NCI-H1048 (cell line): ENCODE results near the gene MED27.
"Not testable (repeated sequence)": the region's sequence is repeated elsewhere in the genome, so short reads cannot be mapped to it uniquely, and the experiment has no call there.

ENCODE experiments used
- DNase-seq: peaks from one replicate; lab custom pipeline; 2025; lab: John Stamatoyannopoulos, UW

MED27 gene

DNA sequence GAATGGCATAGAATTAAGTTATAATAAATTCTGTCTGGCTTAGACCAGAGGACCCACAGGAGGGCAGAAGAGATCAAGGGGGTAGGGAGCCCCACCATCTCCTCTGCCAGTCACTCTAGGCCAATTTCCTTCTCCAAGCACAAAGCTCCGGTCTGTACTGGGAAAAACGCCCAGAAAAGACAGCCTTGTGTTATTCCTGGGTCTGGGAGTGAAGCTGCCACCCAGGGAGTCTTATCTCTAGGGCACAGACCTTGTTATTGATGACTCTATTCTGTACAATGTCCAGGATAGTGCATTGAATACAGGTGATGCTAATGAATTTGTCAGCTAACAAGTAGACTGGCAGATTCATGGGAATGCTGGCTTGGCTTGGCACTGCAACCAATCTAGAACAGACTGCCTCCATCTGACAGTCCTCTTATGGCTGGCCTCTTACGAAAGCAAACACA, 60.7 kb downstream of the MED27 start:
- no peak for DNase-seq

DNA sequence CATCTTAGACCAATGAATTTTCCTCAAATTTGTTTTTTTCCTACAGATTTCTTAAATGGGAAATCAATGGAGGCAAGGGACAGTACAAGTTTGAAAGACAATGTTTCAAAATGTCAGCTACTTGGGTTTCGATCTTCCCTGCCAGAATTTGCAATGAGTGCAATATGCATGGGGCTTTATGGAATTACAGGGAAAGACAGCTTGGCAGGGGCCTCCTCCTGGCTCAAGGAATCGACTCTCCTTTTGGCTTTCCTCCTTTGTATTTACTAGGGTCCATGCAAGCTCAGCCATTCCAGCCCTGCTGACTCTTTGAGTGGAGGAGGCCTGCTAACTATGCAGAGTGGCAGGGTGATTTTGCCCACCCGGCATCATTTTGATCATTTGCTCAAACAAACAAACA, 63.2 kb downstream of the MED27 start:
- DNase-seq, result no peak

DNA sequence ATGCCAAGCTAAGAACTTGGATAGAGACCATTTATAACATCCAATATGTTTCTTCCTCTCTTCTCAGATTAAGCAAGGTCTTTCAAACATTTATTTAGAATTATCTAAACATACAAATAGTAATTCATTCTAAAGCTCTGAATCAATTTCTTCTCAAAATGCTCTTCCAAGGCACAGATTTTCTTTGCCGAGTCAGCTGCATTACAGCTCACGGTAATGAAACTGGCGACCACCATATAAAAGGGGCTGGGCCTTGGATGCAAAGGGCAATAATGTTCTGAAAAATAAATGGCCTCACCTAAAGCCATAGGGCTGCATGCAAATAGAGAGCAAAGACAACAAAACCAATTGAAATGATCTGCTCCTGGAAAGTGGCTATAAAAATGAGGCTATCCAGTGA, 63.8 kb downstream of the MED27 start:
- no peak for DNase-seq

DNA sequence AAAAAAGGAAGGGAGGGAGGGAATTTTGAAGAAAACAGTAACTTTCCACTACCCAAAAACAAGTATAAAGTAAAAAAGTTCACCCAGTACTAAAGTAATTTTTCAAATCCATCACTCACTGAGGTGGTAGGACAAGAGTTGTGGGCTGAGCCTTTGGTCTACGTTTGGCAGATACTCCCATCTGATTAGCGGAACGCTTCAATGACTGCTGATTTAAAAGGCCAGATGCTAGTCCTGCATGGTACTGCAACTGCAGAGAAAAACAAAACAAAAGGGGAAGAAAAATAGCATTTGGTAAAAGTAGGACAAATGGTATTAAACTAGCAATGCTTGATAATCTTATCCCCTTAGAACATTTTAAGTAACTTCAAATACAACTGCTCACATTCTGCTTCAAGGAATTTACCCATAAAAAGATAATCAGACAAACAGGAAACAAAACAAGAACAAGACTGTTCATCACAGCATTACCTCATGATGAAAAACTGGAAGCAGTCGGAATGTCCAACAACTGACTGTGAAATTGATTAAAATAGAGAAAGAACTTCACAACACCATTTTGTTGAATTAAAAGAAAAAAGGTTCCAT, 65.4 kb downstream of the MED27 start:
- DNase-seq, result no peak

DNA sequence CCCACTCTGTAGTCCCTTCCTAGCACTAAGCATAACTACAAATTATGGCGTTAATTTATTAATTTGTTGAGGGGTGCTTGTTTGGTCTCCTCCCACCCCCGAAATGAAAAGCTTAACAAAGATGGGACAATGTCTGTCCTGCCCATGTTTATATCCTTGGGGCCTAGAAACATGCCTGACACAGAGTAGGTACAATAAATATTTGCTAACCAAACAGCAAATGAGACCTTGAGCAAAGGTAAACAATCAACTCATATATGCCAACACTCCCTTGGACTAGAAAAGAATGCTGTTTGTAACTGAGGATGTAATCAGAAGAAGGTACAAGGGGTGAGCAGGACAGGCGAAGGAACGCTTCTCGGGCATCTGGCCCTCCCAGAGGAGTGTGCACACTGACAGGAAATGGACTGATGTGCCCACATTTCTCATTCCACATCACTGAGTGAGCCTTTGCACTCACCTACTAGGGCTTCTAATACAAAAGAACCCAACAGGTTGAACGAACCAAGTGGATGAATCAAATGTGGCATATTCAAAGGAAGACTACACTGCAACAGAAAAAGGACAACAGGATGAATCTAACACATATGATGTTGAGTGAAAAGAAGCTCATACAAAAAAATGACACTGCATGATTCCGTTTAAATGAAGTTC, 66.8 kb downstream of the MED27 start:
- DNase-seq, result no peak

DNA sequence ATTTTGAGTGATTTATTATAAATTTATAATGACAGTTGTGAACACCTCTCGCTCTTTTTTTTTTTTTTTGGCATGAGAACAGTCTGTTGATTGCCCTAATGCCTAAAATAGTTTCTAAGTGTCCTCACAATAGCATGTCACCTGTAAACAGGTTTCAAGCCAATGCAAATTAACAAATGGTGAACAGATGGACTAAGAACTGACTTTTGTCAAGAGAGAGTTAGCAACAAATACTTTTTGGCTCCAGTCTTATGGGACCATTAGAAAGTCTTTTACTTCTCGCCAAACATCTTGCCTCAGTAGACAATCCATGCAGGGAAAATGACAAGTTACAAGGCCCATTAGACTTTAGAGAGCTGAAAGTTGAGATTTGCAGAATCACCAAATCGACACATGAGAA, 67.8 kb downstream of the MED27 start:
- DNase-seq, result no peak

DNA sequence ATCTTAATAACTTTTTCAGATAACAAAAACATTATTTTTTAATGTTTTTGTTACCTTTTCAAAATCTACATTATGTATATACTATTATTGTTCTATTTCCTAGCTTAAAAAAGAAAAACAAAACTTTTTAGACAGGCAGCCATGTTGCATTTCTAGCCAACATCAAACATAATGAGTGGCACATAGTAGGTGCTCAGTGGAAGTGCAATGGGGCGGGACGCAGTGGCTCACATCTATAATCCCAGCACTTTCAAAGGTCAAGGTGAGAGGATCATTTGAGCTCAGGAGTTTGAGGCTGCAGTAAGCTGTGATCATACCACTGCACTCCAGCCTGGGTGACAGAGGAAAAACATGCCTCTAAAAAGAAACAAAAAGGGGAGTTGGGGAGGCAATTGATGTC, 68.4 kb downstream of the MED27 start:
- no peak for DNase-seq

DNA sequence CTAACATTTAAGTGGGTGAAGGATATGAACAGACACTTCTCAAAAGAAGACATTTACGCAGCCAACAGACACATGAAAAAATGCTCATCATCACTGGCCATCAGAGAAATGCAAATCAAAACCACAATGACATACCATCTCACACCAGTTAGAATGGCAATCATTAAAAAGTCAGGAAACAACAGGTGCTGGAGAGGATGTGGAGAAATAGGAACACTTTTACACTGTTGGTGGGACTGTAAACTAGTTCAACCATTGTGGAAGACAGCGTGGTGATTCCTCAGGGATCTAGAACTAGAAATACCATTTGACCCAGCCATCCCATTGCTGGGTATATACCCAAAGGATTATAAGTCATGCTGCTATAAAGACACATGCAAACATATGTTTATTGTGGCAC, 69.5 kb downstream of the MED27 start:
- not testable (repeated sequence) for DNase-seq

DNA sequence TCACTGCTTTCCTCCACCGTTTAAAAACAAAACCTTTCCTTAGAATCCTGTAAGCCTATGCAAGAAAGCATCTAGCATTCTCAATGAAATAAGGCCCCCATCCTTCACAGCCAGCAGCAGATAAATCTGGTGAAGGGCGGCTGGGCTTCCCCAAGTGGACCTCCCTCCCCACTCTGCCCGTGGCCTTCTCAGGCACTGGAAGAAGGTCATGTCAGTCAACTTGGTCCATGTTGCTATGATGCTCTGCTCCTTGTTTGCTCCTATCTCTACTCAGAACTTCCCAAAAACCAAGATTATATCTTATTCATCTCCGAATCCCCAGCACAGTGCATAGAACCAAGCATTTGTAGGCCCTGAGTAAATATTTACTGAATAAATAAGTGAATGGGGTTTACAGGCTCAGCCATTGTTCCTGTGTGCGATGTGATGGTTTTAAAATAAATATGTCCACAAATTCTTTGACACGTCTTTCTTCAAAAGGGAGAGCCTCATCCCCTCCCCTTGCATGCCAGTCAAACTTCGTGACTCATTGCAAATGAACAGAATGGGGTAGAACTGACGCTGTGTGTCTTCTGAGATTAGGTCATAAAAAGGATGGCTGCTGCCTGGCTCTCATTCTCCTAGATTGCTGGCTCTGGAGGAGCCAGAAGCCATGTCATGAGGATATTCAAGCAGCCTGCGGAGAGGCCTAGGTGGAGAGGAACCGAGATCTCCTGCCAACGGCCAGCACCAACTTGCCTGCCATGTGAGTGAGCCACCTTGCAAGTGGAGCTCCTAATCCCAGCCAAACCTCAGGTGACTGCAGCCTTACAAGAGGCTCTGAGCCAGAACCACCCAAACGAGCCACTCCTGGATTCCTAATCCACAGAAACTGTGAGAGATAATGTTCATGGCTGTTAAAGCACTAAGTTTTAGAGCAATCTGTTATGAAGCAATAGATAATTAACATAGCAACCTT, 70.5 kb downstream of the MED27 start:
- no peak for DNase-seq

DNA sequence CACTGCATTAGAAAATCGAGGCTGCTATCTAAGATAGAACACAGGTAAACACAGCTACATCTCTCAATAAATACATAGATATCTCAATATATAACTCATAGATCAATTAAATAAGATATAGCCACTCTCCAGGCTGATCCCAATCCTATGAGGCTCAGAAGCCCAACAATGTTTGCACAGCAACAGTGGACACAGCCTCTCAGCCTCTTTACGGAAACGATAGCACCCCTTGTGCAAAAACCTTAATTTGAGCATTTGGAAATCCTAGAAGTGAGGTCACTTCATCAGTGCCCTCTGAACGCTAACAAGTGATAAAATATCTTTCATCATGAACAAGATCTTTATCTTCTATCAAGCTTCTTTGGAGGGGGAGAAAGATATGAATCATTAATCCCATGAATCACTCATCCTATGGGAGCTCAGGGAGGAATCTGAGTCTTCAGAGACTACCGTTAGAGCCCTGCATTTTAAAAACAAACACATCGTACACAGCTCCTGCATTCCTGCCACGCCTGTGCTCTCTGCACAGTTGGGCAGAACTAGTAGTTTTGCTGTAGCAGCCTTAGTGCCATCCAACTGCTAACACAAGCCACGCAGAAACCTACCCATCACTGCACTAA, 71.4 kb downstream of the MED27 start:
- no peak for DNase-seq

DNA sequence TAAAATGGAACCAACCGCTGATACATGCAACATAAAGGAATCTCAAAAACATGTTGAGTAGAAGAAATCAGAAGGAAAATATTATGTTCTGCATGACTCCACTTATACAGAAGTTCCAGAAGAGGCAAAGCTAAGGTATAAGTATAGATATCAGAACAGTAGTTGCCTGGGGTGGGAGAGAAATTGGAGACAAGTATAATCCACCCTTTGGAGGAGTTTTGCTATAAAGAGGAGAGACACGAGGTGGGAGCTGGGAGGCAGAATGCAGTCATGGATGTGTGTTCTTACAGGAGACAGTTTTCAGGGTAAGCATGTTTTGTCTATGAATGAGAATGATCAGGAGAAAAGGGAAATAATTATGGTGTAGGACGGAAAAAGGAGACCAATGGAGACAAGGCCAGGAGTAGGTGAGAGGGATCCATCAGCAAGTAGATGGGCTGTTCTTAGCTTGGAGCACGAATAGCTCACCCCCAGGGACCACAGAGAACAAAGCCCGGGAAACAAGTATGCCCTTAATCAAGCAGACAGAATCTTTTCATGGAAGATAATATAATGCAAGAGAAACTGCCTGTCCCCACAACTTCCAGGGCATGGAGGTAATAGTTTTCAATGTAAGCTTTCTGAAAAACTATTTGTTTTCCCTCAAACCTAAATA, 72.2 kb downstream of the MED27 start:
- no peak for DNase-seq

DNA sequence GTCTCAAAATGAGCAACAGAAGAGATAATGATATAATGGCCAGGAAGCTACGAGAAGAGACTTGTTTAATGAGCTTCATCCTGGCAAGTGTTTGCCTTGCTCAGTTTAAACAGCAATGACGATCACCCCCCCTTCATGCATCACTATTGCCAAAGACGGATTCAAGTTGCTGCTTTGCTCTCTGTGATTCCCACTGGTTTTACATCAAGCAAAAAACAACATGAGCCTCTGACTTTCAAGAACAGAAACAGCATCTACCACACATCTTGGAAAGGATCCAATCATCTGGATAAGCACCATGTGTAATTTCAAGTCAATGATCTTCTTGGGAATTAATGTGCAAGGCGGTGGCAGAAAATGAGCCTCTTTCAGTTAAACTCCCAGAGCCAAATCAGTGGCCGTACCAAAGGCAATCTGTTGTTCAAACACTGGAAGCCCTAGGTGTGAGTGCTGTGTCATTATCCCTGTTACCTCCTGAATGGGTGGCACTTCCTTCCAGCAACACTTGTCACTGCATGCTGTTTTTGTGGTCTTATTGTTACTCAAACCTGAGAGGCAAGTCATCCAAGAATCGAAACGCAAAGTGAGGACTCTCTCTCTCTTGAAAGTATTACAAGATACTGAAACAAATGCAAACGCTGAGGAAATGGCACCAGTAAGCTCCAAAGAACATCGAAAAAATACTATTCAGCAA, 72.8 kb downstream of the MED27 start:
- no peak for DNase-seq

DNA sequence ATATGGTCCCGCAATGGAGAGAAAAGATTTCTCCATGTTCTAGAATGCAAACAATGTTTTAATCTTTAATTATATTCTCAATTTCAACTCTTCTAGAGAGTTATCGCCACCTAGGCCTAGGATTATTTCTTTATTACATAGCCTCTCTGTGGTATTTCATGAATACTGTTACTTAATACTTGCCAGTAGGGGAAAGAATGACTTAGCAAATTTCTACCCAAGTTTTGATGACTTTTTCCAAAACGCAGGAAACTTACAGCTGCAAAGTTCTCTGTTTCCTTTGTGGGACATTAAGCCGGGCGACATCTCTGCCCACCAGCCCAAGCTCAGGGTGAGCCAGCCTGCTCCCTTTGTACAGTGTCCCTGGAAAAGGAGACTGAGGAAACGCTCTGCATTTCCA, 73.8 kb downstream of the MED27 start:
- DNase-seq, result no peak

DNA sequence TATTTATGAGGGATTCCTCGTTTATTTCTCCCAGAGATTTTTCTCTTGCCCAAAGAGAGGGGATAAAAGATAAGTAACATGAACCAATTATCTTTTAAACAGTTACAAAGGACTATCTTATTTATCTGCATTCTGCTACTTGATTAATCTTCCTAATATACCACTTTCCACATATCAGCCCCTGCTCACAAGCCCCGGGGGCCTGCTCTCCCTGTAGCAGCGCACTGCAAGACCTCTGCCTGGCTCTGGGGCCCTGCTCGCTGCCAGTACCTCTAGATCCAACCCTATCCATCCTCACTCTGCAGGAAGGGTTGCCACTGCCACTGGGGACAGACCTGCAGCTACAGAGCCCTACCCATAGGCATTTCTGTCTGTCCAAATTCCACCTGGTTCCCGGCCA, 75.3 kb downstream of the MED27 start:
- DNase-seq, result no peak

DNA sequence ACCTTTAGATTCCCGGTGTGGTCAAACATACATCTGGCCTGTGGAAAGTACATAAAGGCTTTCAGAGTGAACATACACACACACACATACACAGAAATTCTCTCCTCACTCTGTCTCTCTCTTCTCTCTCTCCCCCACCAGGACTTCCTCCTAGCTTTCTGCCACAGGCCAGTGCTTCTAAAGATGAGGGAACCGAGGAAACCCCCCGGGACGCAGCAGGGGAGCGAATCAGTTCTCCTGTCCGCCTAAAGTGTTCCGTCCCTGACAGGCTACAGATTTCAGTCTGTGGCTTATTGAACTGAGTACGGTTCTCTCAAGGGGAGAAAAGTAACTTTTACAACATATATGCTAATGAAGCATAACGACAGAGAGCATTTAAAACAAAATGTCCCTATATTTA, 75.8 kb downstream of the MED27 start:
- no peak for DNase-seq

DNA sequence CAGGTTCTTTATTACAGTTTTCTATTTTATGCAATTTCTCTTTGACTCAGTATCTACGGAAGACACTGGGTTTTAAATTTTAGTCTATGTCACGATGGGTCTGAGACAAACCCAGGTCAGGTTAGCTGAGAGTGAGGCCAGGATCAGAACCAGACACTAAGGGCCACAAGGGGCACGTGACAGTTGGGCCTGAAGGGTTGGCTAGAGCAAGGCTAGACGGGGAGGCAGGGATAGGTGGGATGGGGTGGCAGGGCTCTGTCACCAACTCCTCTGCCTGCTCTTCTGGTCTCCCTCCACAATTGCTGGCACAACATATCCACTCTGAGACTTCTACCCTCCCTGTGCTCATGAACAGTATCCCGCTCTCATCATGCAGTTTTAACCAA, 76.4 kb downstream of the MED27 start:
- no peak for DNase-seq

DNA sequence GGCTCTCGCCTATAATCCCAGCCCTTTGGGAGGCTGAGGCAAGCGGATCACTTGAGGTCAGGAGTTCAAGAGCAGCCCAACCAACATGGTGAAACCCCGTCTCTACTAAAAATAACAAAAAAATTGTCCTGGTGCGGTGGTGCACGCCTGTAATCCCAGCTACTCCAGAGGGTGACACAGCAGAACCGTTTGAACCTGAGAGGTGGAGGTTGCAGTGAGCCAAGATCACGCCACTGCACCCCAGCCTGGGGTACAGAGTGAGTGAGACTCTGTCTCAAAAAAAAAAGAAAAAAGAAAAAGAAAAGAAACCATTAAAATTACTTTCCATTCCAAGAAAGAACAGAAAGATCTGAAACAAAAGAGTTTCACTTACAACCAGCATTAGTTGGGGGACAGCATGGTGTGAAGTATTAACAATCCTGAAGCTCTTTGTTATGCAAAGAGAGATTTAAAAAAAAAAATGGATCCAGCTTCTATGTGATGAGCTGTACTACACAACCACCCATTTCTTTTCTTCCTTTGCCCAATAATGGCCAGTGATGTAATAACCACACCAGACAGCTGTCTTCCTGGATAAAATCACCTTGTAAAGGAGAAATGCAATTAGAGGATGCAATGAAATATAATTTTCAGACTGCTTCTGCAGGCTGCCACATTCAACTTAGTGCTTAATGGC, 76.9 kb downstream of the MED27 start:
- DNase-seq, result no peak

DNA sequence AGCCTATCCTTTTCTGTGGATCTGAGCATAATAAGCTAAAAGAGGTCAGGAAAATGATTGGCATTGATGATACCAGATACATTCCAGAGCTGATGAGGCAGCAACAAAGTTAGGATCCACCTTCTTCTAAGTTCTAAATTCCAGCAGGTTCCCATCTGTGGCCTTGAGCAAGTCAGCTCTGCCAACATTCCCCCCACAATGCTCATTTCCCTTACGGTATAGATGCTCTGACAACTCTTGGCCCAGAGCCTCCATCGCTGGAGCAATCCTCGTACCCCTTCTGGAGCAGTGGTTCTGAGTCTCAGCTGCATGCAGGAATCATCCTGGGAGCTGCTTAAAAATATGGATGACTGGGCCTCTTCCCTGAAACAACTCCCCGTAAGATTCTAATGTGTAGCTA, 78.1 kb downstream of the MED27 start:
- no peak for DNase-seq

DNA sequence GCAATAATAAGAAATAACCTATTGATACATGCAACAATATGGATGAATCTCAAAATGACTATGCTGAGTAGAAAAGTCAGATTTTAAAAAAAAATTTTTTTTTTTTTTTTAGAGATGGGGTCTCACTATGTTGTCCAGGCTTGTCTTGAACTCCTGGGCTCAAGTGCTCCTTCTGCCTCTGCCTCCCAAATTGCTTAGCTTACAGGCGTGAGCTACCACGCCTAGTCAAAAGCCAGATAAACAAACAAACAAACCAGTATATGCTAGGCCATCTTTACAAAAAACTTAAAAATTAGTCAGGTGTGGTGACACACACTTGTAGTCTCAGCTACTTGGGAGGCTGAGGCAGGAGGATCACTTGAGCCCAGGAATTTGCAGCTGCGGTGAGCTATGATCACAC, 79.0 kb downstream of the MED27 start:
- no peak for DNase-seq

DNA sequence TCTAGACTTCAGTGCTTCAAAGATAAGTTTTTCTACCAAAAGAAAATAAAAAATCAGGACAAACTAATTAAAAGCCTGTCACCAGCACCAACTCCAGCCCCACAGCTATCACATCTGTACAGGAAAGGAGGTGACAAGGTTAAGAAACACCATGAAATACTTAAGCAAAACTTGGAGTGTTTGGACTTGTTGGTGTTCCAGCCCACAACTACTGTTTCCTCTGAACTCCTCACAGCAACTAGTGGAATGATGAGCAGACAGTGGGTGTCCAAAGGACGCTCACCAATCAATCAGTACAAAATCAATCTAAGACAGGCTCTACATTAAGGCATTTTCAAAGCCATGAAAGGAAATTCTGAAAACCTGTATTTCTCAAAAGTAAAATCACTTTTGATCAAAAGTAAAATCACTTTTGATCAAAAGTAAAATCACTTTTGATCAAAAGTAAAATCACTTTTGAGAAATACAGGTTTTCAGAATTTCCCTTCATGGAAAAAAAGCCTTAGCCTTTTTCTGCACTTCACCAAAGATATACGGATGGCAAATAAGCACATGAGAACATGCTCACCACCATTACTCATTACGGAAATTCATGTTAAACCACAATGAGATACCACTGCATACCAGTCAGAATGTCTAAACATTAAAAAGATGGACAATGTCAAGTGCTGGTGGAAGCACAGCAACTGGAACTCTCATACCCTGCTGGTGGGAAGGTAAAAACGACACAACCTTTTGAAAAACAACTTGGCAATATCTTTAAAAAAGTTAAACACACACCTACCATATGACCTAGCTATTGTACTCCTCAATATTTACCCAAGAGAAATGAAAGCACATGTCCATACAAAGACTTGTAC, 79.7 kb downstream of the MED27 start:
- no peak for DNase-seq
